GM21360 (cell line): ENCODE measurements around the gene EPHB3.
"Not testable (repeated sequence)": the region's sequence is repeated elsewhere in the genome, so short reads cannot be mapped to it uniquely, and the experiment has no call there.

ENCODE experiments used
- ATAC-seq: cut with Tn5 transposase; IDR thresholded peaks from one replicate; pipeline ENCODE4 v1.9.1; 2021; ENCODE audit warnings: mild to moderate bottlenecking, moderate library complexity; ENCODE audit not compliant: unreplicated experiment

The EPHB3 gene

GRCh38 chr3:184596886-184597575 is 35.4 kb downstream of the EPHB3 start:
- ATAC-seq, result no peak

DNA sequence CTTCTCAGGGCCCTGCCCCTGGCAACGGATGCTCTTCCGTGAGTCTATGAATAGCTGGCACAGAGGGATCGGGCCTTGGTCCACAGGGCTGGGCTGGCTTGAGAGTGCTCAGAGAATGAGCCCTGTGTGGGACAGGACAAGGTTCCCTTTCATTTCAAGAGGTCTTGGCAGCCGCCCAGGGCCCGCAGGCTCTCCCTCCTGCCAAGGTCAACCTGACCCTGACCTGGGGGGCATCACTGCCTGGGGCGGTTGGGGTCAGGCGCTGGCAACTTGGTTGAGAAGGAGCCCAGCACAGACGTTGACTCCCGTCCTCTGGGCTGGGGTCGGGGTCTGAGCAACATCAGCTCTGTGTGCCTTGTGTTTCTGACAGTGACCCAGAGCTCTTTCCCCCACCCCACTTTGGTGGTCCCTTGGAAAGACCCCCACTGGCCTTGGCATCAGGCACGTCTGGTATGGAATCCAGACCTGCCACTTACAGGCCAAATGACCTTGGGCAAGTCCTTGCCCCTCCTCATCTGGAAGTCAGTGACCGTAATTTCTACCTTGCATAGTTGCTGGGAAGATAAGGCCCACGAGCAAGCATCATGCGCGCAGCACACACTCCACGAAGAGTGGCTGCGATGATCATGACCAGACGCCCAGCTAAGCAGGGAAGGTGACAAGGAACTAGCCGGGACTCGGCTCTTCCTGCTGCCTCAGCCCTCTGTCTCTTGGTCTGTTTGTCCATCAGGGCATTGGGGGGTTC is 36.4 kb downstream of the EPHB3 start:
- ATAC-seq, result no peak

GRCh38 chr3:184598574-184598927 is 37.0 kb downstream of the EPHB3 start:
- ATAC-seq, result no peak

DNA sequence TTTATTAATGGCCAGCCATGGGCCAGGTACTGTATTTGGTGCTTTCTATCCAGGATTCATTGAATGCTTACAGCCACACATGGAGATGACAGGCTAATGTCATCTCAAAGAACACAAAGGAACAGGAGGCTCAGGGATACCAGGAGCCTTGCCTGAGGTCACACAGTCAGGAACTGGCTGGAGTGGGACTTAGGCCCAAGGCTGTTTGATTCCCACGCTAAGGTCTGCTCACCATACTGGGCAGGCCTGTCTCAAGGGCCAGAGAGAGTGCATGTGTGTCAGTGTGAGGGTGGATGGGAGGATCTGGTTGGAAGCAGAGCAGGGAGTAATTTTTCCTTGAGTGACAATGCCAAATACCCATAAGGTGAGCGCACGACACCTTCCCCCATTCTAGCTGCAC is 37.6 kb downstream of the EPHB3 start:
- ATAC-seq, result no peak

- ATAC-seq, result no peak
These were observed 39.2 kb downstream of the EPHB3 start for GRCh38 chr3:184600685-184601377.

DNA sequence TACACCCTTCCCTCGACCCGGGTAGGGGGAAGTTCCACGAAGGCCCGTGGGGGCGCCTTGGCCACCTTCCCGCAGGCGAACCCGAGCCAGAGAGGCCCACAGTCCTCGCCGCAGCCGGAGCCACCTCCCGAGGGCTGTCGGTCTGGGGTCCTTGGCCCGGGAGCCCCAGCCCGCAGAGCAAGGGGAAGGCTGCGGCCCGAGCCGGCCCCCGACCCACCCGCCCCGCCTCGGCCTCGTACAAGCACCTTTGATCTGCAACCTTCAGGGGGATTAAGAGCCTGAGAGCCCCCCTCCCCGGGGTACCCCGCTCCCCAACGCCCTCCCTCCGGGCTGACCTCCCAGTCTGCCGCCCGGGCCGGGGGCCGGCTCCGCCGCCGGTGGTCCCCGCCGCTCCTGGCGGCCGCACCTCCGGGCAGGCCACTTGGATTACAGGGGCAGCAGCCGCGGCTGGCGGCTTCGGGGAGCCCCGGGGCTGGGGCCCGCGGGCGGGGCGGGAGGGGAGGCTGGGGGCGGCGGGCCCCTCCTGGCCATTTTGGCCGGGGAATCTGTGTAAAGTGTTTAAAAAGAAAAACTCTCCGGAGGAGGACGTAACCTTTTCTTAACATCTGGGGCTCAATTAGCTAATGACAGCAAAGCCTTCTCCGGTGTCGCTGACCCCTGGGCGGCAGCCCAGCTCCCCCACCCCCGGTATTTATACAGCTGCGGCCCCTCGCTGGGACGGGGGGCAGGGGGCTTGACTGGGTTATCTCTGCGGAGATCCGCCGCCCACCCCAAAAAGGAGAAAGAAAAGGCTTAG is 40.2 kb downstream of the EPHB3 start:
- no peak for ATAC-seq

GRCh38 chr3:184602372-184603150 is 41.0 kb downstream of the EPHB3 start:
- ATAC-seq, result no peak

- ATAC-seq, result no peak
These were observed 41.8 kb downstream of the EPHB3 start for GRCh38 chr3:184603151-184604030.

DNA sequence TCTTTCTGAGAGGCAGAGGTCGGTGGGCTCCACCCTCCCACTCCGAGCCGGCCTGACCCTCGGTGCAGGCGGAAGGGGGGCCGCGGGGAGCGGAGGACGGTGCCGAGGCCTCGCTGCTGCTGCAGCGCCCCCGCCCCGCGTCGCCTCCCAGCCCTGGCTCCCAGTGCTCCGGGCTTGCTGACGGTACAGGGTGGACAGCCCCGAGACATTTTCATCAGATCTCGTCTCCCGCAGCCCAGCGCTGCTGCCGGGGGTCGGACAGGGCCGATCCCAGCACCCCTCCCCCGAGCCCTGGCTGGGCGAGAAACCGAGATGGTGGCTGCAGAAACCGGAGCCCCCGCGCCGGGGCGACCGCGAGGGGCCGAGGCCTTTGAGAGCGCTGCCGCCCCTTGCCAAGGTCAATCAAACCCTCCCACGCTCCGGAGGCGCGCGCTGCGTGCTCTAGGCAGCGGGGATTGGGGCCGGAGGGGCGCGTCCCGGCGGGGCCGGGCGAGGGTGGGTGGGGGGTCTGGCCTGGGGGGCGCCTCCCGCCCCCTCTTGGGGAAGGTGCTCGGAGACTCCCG is 42.5 kb downstream of the EPHB3 start:
- no peak for ATAC-seq

DNA sequence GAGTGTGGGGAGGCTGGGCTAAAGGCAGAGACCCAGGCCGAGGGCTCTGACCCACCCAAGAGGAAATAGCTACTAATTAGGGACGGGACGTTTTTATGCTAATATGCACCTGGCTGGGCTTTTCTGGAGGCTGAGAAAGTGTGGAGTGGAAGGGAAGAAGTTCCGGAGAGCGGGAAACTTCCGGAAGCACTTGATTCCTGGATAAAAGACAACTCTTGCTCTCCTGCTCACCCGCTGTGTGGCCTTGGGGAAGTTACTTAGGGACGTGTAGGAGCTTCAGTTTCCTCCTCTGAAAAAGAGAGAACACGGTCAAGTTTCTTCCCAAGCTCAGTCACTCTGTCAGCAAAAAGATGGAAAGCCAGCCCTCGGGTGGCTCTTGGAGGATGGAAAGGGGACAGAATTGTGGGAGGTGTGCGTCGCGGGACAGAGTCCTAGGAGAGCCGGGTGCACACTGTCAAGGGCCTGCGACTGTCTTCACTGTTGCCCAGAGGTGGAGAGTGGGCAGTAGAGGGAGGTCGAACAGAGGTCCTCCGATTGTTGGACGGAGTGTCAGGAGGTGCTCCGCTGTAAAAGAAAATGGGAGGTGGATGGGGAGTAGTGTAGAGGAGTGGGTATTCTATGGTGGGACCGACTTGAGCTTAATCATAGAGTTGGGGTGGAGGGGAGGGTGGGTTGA is 43.2 kb downstream of the EPHB3 start:
- ATAC-seq, result no peak

DNA sequence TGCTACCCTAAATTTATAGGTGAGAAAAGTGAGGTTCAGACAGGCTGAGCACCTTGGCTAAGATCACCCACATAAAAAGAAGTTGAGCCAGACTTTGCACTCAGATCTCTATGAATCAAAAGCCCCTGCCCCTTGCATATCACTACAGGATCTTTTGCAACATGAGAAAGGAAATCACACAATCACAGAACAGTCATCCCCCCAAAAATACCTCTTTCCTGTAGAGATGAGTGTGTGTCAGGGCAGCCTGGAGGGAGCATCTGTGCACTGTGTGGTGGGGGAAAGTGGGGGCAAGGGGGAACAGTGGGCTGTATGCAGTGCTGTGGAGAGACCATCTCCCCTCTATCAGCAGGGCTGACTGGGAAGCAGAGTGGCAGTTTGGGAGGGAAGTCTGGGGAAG is 46.6 kb downstream of the EPHB3 start:
- ATAC-seq, result no peak

GRCh38 chr3:184609476-184610244 is 48.1 kb downstream of the EPHB3 start:
- ATAC-seq, result no peak

GRCh38 chr3:184610245-184610871 is 48.8 kb downstream of the EPHB3 start:
- no peak for ATAC-seq

DNA sequence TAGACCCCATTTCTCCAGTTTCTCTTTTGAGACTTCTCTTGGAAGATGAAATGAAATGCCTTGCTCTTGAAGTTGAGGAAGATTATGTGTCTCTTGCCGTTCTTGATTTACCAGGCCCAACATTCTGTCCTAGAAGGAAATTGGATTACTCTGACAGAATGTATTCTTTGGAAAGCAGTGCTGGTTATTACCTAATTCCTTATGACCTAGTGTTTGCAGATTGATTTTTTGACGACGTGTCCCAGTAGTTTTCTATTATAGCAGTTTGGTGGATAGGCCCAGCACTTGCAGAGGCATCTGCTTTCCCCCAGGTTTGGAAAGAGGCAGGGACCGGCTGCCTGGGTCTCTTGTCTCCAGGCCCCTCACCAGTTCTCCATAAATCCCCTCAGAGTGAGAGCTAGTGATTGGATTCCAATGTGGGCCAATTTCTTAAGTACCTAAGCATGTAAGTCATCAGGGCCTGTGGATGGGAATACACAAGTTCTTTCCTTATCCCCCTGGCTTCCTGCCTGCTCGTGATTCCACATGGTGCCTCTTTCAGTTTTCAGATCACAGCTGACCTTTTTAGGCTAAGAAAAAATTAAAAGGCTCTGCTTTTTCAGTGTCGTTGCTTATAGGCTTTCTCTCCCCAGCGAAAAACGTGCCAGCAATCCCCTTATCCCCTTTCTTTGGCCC is 50.2 kb downstream of the EPHB3 start:
- ATAC-seq, result no peak

- ATAC-seq, result no peak
These were observed 53.8 kb downstream of the EPHB3 start for GRCh38 chr3:184615396-184615795.

- ATAC-seq, result no peak
These were observed 54.9 kb downstream of the EPHB3 start for GRCh38 chr3:184616436-184616835.

DNA sequence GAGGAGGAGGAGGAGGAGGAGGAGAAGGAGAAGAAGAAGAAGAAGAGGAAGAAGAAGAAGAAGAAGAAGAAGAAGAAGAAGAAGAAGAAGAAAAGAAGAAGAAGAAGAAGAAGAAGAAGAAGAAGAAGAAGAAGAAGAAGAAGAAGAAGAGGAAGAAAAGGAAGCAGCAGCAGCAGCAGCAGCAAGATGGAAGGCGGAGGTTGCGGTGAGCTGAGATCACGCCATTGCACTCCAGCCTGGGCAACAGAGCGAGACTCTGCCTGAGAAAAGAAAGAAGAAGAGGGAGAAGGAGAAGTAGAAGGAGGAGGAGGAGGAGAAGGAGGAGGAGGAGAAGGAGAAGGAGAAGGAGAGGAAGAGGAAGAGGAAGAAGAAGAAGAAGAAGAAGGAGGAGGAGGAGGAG is 55.7 kb downstream of the EPHB3 start:
- not testable (repeated sequence) for ATAC-seq
